GM12873 (cell line): ENCODE measurements around the gene MAEA.

Source experiments
- TF ChIP-seq, protein P1 (sequence below): IDR thresholded peaks from 2 replicates; pipeline ENCODE4 v1.5.1; 2012; ENCODE audit warnings: low read depth, mild to moderate bottlenecking, moderate library complexity, low read length, control low read depth; ENCODE audit not compliant: insufficient read depth; ENCODE audit errors: missing control alignments

MAEA gene

GRCh38 chr4:1243451-1244080, 46.1 kb upstream of the MAEA start:
- TF ChIP-seq, protein P1, sequence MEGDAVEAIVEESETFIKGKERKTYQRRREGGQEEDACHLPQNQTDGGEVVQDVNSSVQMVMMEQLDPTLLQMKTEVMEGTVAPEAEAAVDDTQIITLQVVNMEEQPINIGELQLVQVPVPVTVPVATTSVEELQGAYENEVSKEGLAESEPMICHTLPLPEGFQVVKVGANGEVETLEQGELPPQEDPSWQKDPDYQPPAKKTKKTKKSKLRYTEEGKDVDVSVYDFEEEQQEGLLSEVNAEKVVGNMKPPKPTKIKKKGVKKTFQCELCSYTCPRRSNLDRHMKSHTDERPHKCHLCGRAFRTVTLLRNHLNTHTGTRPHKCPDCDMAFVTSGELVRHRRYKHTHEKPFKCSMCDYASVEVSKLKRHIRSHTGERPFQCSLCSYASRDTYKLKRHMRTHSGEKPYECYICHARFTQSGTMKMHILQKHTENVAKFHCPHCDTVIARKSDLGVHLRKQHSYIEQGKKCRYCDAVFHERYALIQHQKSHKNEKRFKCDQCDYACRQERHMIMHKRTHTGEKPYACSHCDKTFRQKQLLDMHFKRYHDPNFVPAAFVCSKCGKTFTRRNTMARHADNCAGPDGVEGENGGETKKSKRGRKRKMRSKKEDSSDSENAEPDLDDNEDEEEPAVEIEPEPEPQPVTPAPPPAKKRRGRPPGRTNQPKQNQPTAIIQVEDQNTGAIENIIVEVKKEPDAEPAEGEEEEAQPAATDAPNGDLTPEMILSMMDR = no peak

- TF ChIP-seq, protein P1 = no peak
These were observed 45.4 kb upstream of the MAEA start for GRCh38 chr4:1244081-1244977.

DNA sequence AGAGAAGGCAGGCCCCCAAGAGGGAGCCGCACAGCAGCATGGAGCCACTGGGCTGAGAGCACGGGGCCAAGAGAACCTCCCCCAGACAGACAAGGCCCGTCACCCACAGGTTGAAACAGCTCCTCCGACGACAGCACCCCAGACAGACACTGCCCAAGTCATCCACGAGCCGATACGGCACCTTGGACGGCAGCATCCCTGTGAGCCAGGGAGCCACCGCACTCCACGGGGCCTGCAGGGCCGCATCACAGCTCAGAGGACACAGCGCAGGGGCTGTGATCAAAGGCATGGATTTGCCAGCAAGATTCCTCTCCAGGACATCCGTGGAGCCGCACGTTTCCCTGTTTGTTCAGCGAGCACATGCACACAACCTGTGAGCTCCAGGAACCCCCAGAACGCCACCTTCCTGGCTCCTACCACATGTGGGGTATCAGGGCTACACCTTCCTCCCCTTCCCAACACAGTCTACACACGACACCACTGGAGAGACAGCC, 44.7 kb upstream of the MAEA start:
- TF ChIP-seq, protein P1 = no peak

- TF ChIP-seq, protein P1 = no peak
These were observed 44.1 kb upstream of the MAEA start for GRCh38 chr4:1245481-1246051.

DNA sequence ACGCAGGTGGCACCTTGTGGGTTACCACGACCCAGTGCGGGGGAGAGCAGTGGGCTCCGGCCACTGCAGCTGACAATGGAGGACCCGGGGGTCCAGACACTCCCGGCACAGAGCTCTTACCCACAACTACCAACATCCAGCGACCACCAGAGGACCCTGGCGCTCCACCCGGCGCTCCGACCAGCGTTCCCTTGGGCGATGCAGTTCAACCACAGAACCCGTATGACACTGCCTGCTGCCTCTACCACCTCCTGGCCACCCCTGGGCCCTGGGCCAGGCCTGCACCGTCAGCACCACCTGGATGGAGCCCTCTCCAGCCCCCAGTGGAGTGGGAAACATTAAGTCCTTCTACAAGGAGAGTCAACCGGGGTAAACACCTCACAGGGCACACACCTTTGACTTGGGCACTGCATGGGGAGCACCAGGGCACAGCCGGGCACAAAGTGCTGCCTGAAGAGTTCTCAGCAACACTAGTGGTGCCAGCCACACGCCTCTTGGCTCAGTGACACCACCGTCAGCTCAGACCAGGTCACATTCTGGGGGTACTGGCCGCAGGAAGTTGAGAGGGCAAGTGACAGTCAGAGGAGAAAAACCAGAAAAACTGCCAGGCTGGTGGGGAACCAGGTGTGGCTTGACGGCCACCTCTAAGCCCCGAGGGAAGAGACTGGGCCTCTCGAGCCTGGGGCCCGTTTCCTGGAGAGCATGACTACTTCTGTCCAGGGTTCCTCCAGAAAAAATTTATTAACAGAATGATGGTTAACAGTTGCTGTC, 43.4 kb upstream of the MAEA start:
- TF ChIP-seq, protein P1 = no peak

- TF ChIP-seq, protein P1 = no peak
These were observed 42.5 kb upstream of the MAEA start for GRCh38 chr4:1246901-1247863.
